HFF-Myc (cell line): ENCODE measurements around the gene MAP2K1.

Experiments used
- DNase-seq: peaks from one replicate; pipeline ENCODE4 v3.0.0-alpha.2; 2011; ENCODE audit warnings: low read depth; ENCODE audit errors: extremely low read depth
- H3K4me3 ChIP-seq: replicated peaks from 2 replicates; pipeline ENCODE4 v1.5.1; 2011; ENCODE audit warnings: low read depth, mild to moderate bottlenecking, control low read depth, low read length
- CTCF ChIP-seq: IDR thresholded peaks from 2 replicates; pipeline ENCODE4 v1.5.1; 2012; ENCODE audit warnings: mild to moderate bottlenecking, low read depth, low read length, control low read depth; ENCODE audit errors: missing control alignments

Gene MAP2K1

GRCh38 chr15:66483131-66483566 lies 96.4 kb downstream of the MAP2K1 start:
- no peak overlapping the region for H3K4me3 ChIP-seq
- DNase-seq = no peak
- TF ChIP-seq CTCF = no peak

GRCh38 chr15:66484539-66485112 lies 97.9 kb downstream of the MAP2K1 start:
- no peak overlapping the region for H3K4me3 ChIP-seq
- no peak for DNase-seq
- TF ChIP-seq CTCF = no peak

GRCh38 chr15:66486887-66487286 lies 100.2 kb downstream of the MAP2K1 start:
- no peak overlapping the region for H3K4me3 ChIP-seq
- DNase-seq = no peak
- no peak for TF ChIP-seq CTCF

- no peak for TF ChIP-seq CTCF
- no peak overlapping the region for H3K4me3 ChIP-seq
- no peak for DNase-seq
Observed at GRCh38 chr15:66488525-66488924, 101.8 kb downstream of the MAP2K1 start.

- no peak overlapping the region for H3K4me3 ChIP-seq
- no peak for DNase-seq
- TF ChIP-seq CTCF = no peak
Observed at GRCh38 chr15:66489179-66489791, 102.6 kb downstream of the MAP2K1 start.

GRCh38 chr15:66491846-66492245 lies 105.1 kb downstream of the MAP2K1 start:
- TF ChIP-seq CTCF = no peak
- DNase-seq = no peak
- H3K4me3 ChIP-seq = no peak overlapping the region

GRCh38 chr15:66494262-66494661 lies 107.5 kb downstream of the MAP2K1 start:
- H3K4me3 ChIP-seq = no peak overlapping the region
- no peak for TF ChIP-seq CTCF
- DNase-seq = no peak
